Measurements from ENCODE around the gene TRIM49C. TPM values are rescaled to one million over a fixed set of nuclear protein-coding genes. Genes with fewer than 3 reads are reported as not detected.
"Not testable (repeated sequence)": the region's sequence is repeated elsewhere in the genome, so short reads cannot be mapped to it uniquely, and the experiment has no call there.

The TRIM49C gene
- total RNA-seq: not detected in 3 replicates
- long read RNA-seq: 0 reads

DNA sequence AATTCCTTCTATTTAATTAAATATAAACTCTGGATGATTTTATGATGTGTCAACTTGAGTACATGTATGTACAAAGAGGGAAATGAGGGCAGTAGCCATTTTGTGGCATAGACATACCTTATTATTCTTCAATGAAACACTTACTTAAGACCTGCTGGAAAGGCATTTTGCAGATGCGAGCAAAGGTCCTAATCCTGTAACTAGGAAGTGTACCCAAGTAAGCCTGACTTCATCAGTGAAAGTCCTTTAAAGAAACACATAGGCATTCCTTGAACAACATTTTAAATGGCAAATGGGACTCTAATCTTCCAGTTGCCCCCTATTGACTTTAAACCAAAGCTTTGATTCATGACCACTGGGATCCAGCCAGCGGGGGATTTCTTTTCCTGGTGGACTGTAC lies at the start of gene TRIM49C:
TRIM49C (plus strand) TSS at position 301 of the 400 bp plus-strand sequence. CDS start 4,106 bp downstream, outside the sequence.
- not testable (repeated sequence) for H3K4me3 Mint-ChIP-seq (ENCODE audit: unreplicated experiment); DNase-seq (ENCODE audit: low spot score); H3K36me3 Mint-ChIP-seq (ENCODE audit: low read depth); H3K4me1 Mint-ChIP-seq (ENCODE audit: low read depth); H3K27me3 Mint-ChIP-seq (ENCODE audit: low read depth); H3K27ac Mint-ChIP-seq (ENCODE audit: unreplicated experiment); H3K9me3 Mint-ChIP-seq (ENCODE audit: low read depth)

DNA sequence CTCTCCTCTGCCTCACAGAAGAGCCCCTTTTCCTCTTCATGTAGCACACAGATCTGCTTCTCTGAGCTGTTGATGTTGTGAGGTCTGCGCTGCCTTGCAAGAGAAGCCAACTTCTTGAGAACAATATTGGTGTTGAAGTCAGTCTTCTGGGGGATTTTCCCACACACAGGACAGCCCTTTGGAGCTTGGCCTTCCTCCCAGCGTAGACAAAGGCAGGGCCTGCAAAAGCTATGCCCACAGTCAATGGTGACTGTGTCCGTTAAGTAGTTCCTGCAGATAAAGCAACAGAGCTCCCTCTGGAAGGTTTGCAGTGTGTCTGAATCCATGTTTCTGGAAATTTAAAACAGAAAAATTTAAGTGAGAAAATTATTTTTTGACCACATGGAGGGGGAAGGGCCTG lies 6.7 kb upstream of the TRIM49C start:
- not testable (repeated sequence) for H3K9me3 Mint-ChIP-seq (ENCODE audit: low read depth); DNase-seq (ENCODE audit: low spot score); H3K4me1 Mint-ChIP-seq (ENCODE audit: low read depth); H3K4me3 Mint-ChIP-seq (ENCODE audit: unreplicated experiment); H3K36me3 Mint-ChIP-seq (ENCODE audit: low read depth); H3K27me3 Mint-ChIP-seq (ENCODE audit: low read depth); H3K27ac Mint-ChIP-seq (ENCODE audit: unreplicated experiment)

- H3K4me3 Mint-ChIP-seq (ENCODE audit: unreplicated experiment); DNase-seq (ENCODE audit: low spot score); H3K36me3 Mint-ChIP-seq (ENCODE audit: low read depth); H3K27me3 Mint-ChIP-seq (ENCODE audit: low read depth); H3K9me3 Mint-ChIP-seq (ENCODE audit: low read depth); H3K27ac Mint-ChIP-seq (ENCODE audit: unreplicated experiment); H3K4me1 Mint-ChIP-seq (ENCODE audit: low read depth): not testable (repeated sequence)
Measured at GRCh38 chr11:90051591-90052209, 20.8 kb downstream of the TRIM49C start.

DNA sequence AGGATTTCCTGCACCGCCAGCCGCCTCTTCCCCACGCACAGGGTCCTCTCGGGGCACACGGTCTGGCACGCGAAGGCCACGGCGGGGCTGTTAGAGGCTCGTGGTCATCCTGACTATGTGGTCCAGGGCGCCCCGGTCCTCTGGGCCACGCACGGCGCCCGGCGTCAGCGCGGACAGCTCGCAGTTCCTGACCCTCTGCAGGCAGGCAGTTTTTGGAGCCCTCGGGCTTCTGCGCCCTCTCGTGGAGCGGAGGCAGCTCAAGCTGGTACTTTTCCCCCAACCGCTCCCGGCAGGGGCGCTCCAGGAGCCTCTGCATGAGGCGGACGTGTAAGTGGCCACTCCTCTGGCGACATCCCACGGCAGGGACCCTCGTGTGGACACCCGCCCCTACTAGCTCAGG lies 21.4 kb downstream of the TRIM49C start:
- TF ChIP-seq, protein P1, sequence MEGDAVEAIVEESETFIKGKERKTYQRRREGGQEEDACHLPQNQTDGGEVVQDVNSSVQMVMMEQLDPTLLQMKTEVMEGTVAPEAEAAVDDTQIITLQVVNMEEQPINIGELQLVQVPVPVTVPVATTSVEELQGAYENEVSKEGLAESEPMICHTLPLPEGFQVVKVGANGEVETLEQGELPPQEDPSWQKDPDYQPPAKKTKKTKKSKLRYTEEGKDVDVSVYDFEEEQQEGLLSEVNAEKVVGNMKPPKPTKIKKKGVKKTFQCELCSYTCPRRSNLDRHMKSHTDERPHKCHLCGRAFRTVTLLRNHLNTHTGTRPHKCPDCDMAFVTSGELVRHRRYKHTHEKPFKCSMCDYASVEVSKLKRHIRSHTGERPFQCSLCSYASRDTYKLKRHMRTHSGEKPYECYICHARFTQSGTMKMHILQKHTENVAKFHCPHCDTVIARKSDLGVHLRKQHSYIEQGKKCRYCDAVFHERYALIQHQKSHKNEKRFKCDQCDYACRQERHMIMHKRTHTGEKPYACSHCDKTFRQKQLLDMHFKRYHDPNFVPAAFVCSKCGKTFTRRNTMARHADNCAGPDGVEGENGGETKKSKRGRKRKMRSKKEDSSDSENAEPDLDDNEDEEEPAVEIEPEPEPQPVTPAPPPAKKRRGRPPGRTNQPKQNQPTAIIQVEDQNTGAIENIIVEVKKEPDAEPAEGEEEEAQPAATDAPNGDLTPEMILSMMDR (IDR thresholded peaks at IDR 0.05): peak; percentile 29
- DNase-seq (ENCODE audit: low spot score); H3K4me3 Mint-ChIP-seq (ENCODE audit: unreplicated experiment); H3K36me3 Mint-ChIP-seq (ENCODE audit: low read depth); H3K4me1 Mint-ChIP-seq (ENCODE audit: low read depth); H3K27me3 Mint-ChIP-seq (ENCODE audit: low read depth); H3K9me3 Mint-ChIP-seq (ENCODE audit: low read depth); H3K27ac Mint-ChIP-seq (ENCODE audit: unreplicated experiment): not testable (repeated sequence)

- not testable (repeated sequence) for DNase-seq (ENCODE audit: low spot score); H3K27ac Mint-ChIP-seq (ENCODE audit: unreplicated experiment); H3K4me1 Mint-ChIP-seq (ENCODE audit: low read depth); H3K9me3 Mint-ChIP-seq (ENCODE audit: low read depth); H3K27me3 Mint-ChIP-seq (ENCODE audit: low read depth); H3K36me3 Mint-ChIP-seq (ENCODE audit: low read depth); H3K4me3 Mint-ChIP-seq (ENCODE audit: unreplicated experiment)
Measured at GRCh38 chr11:90053545-90053944, 22.6 kb downstream of the TRIM49C start.

- not testable (repeated sequence) for DNase-seq (ENCODE audit: low spot score); H3K27ac Mint-ChIP-seq (ENCODE audit: unreplicated experiment); H3K27me3 Mint-ChIP-seq (ENCODE audit: low read depth); H3K9me3 Mint-ChIP-seq (ENCODE audit: low read depth); H3K4me1 Mint-ChIP-seq (ENCODE audit: low read depth); H3K36me3 Mint-ChIP-seq (ENCODE audit: low read depth); H3K4me3 Mint-ChIP-seq (ENCODE audit: unreplicated experiment)
Measured at GRCh38 chr11:90085650-90086049, 54.7 kb downstream of the TRIM49C start, which contains the start of gene UBTFL1. Gene UBTFL1, plus strand, starts transcription at chr11:90085950. Its CDS starts 0 bp downstream, at chr11:90085950.

DNA sequence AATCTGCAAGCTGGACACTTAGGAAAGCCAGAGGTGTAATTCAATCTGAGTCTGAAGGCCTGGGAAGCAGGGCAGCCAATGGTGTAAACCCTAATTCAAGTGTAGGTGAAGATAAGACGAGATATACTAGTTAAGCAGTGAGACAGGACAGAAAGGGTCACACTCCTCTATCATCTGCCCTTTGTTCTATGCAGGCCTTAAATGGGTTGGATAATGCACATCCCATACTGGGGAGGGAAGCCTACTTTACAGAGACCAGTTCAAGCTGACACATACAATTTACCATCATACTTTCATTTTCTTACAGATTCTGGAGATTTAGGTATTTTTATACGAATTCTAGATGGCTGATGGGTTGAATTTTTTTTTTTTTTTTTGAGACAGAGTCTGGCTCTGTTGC lies 57.8 kb downstream of the TRIM49C start:
- H3K4me1 Mint-ChIP-seq (ENCODE audit: low read depth); H3K9me3 Mint-ChIP-seq (ENCODE audit: low read depth); H3K4me3 Mint-ChIP-seq (ENCODE audit: unreplicated experiment); H3K36me3 Mint-ChIP-seq (ENCODE audit: low read depth); H3K27me3 Mint-ChIP-seq (ENCODE audit: low read depth); DNase-seq (ENCODE audit: low spot score); H3K27ac Mint-ChIP-seq (ENCODE audit: unreplicated experiment): not testable (repeated sequence)

Other genes with a start within 250 kb of the TRIM49C start
- gene TRIM49, start 222.5 kb upstream of the TRIM49C start, total RNA-seq: not detected in 3 replicates
- gene TRIM64B, start 152.6 kb upstream of the TRIM49C start, total RNA-seq: not detected in 3 replicates
- gene TRIM49D1, start 108.9 kb upstream of the TRIM49C start, total RNA-seq: not detected in 3 replicates
- not detected in 3 replicates for gene TRIM49D2, start 107.0 kb upstream of the TRIM49C start, total RNA-seq
- not detected in 3 replicates for gene TRIM64, start 65.1 kb upstream of the TRIM49C start, total RNA-seq
- gene UBTFL1, start 54.8 kb downstream of the TRIM49C start, total RNA-seq: not detected in 3 replicates
- 0.23 to 1.7 TPM (median 1.1 TPM) in 3 replicates for gene NAALAD2, start 103.6 kb downstream of the TRIM49C start, total RNA-seq
- 30.7 to 31.9 TPM (median 31.0 TPM) in 3 replicates for gene CHORDC1, start 191.9 kb downstream of the TRIM49C start, total RNA-seq

All from chondrocyte (in vitro differentiated cells).